ENCODE measurements around the gene WDR37. TPM values are rescaled to one million over a fixed set of nuclear protein-coding genes. Genes with fewer than 3 reads are reported as not detected.

Gene WDR37
- total and polyA plus RNA-seq, 9 of the 15 experiments (the other 6 are each of a cell fraction or from before 2014, with no cell fraction given): 2.3 to 11.6 (median 6.7) TPM

GRCh38 chr10:1180071-1180730 is 124.0 kb downstream of the WDR37 start:
- Histone ChIP-seq H3K9me1 (ENCODE audit: control insufficient read depth, insufficient read depth, low read length) (no peaks in the 10 kb centered on the region), H4K20me1 (replicated peaks; ENCODE audit: control insufficient read depth, insufficient read depth, low read length) (peaks cover 22% of the 10 kb centered on the region), H3K4me1 (replicated peaks in 1 of 2; ENCODE audit: control insufficient read depth in 2 of 2, insufficient read depth in 2 of 2, low read length in 2 of 2) (peaks cover 0 to 13% of the 10 kb centered on the region in 2 experiments; a peak in 2 of 5 replicates), H3K4me2 (ENCODE audit: insufficient read depth, low read length) (no peak overlapping the region), H3K36me3 (ENCODE audit: control insufficient read depth, insufficient read depth, low read length) (no peaks in the 10 kb centered on the region), H2AFZ (ENCODE audit: low read depth, low read length) (no peak overlapping the region), H3K9ac (ENCODE audit: insufficient read depth in 1 of 2, low read depth in 2 of 2, low read length in 2 of 2) (no peak overlapping the region), H3K4me3 (no peak overlapping the region), H3K27me3 (ENCODE audit: control insufficient read depth in 2 of 2, insufficient read depth in 2 of 2, low read length in 2 of 2) (peaks cover 54 to 89% of the 10 kb centered on the region in 2 experiments), H3K27ac (ENCODE audit: extremely low read depth, low read depth, low read length) (no peak overlapping the region), H3K79me2 (ENCODE audit: control insufficient read depth, insufficient read depth, low read length) (no peaks in the 10 kb centered on the region), H3K9me3 (replicated peaks; ENCODE audit: control insufficient read depth, insufficient read depth, low read depth, low read length) (no peaks in the 10 kb centered on the region)
- intact Hi-C loops (cut with micrococcal nuclease) (no loop called here), in situ Hi-C loops (cut with MboI) (no loop called here)
- DNase-seq (ENCODE audit: extremely low read depth in 1 of 4, low spot score in 3 of 4): no peak
- WGBS (ENCODE audit: insufficient coverage, low coverage, missing lambda C conversion rate): 13% methylated on average over 13 of the region's 16 CpGs
- ChIA-PET POLR2A (interaction anchor here (1.3 kb wide), 1 partner anchor 12 kb away, joined by 3 read pairs; no protein-coding TSS in a partner anchor), CTCF (ENCODE audit: low intra/inter-chr PET ratio) (no interaction called here)
- no TSS peak for BruUV-seq (replicated peaks)
- FAIRE-seq: no peak
- no peak for ATAC-seq
- TF ChIP-seq NFRKB (IDR thresholded peaks at IDR 0.05; ENCODE audit: low read depth): no peak
- no peak for TF ChIP-seq ZNF655 (CRISPR knock-in tag; IDR thresholded peaks at IDR 0.05)
- no peak for TF ChIP-seq TFAM (CRISPR knock-in tag; conservative IDR thresholded peaks at IDR 0.05)
- TF ChIP-seq PML (IDR thresholded peaks at IDR 0.05; ENCODE audit: low read length): no peak
- no peak for TF ChIP-seq CEBPZ (IDR thresholded peaks at IDR 0.05; ENCODE audit: borderline replicate concordance, low read depth, low read length)
- TF ChIP-seq VEZF1 (CRISPR knock-in tag; IDR thresholded peaks at IDR 0.05): no peak
- TF ChIP-seq E2F8 (IDR thresholded peaks at IDR 0.05; ENCODE audit: low read depth, partially characterized antibody): no peak
- no peak for TF ChIP-seq ZNF280A (IDR thresholded peaks at IDR 0.05; ENCODE audit: low read depth, partially characterized antibody)
- no peak for TF ChIP-seq HMG20B (CRISPR knock-in tag; IDR thresholded peaks at IDR 0.05)
- no peak for TF ChIP-seq NFE2L1 (tag; IDR thresholded peaks at IDR 0.05; ENCODE audit: borderline replicate concordance, low read depth)

Data from K562 (cell line).